OCI-LY7 (cell line): ENCODE measurements around the gene FSD2. TPM values are rescaled to one million over a fixed set of nuclear protein-coding genes. Genes with fewer than 3 reads are reported as not detected.
"Not testable (repeated sequence)": the region's sequence is repeated elsewhere in the genome, so short reads cannot be mapped to it uniquely, and the experiment has no call there.

ENCODE experiments used
- BruUV-seq: library from RNA; stranded (reverse); fragments of 400-500 nt; replicated peaks from 2 replicates; lab custom pipeline; 2021; lab: Mats Ljungman, UMichigan
- CTCF ChIA-PET: fragments of 300-600 bp; sonication (Branson Sonifier 250); formaldehyde crosslinking; loops from one replicate; lab custom pipeline; 2022; ENCODE audit warnings: antibody characterized with exemption; ENCODE audit not compliant: unreplicated experiment; lab: Charles Lee
- POLR2A ChIA-PET: fragments of 300-600 bp; sonication (Branson Sonifier 250); formaldehyde crosslinking; loops from one replicate; lab custom pipeline; 2022; ENCODE audit warnings: antibody characterized with exemption; lab: Charles Lee
- DNase-seq: peaks from one replicate; pipeline ENCODE4 v3.0.0-alpha.2; 2015; ENCODE audit warnings: low spot score
- H2AFZ ChIP-seq: fragments of 200-600 bp; sonication (generic), shearing (Covaris generic); 2 replicates; pipeline ENCODE4 v1.6.1; 2014; ENCODE audit warnings: mild to moderate bottlenecking, antibody characterized with exemption, low read length, moderate library complexity
- H3K27ac ChIP-seq: fragments of 200-600 bp; sonication (generic); 2 replicates; pipeline ENCODE4 v1.5.1; 2014; ENCODE audit warnings: mixed run types, low read depth, mild to moderate bottlenecking, moderate library complexity, low read length, inconsistent platforms; ENCODE audit not compliant: poor library complexity, severe bottlenecking
- H3K36me3 ChIP-seq: fragments of 200-600 bp; sonication (generic); 2 replicates; pipeline ENCODE4 v1.6.1; 2014; ENCODE audit warnings: mild to moderate bottlenecking, antibody characterized with exemption, low read length, moderate library complexity, mixed read lengths; ENCODE audit not compliant: insufficient read depth
- H3K4me1 ChIP-seq: fragments of 200-600 bp; sonication (generic); 2 replicates; pipeline ENCODE4 v1.5.1; 2014; ENCODE audit warnings: mild to moderate bottlenecking, low read length; ENCODE audit not compliant: insufficient read depth, poor library complexity, severe bottlenecking
- H3K4me2 ChIP-seq: fragments of 200-600 bp; sonication (generic); 2 replicates; pipeline ENCODE4 v1.6.1; 2014; ENCODE audit warnings: mild to moderate bottlenecking, low read length
- H3K4me3 ChIP-seq: fragments of 200-600 bp; sonication (generic); 2 replicates; pipeline ENCODE4 v1.5.1; 2014; ENCODE audit warnings: mild to moderate bottlenecking, low read depth, low read length; ENCODE audit not compliant: poor library complexity, severe bottlenecking
- H3K79me2 ChIP-seq: fragments of 200-600 bp; sonication (generic); 2 replicates; pipeline ENCODE4 v1.6.1; 2016; ENCODE audit warnings: low read depth, mild to moderate bottlenecking, low read length, moderate library complexity, mixed read lengths; ENCODE audit not compliant: insufficient read depth
- H3K9me2 ChIP-seq: fragments of 200-600 bp; sonication (generic); 2 replicates; pipeline ENCODE4 v1.6.1; 2016; ENCODE audit warnings: mild to moderate bottlenecking, low read length, mixed read lengths; ENCODE audit not compliant: insufficient read depth
- H3K9me3 ChIP-seq: fragments of 200-600 bp; sonication (generic); 2 replicates; pipeline ENCODE4 v1.6.1; 2014; ENCODE audit warnings: mild to moderate bottlenecking, mixed run types, low read length, mixed read lengths
- H4K20me1 ChIP-seq: fragments of 200-600 bp; sonication (generic); 2 replicates; pipeline ENCODE4 v1.6.1; 2014; ENCODE audit warnings: mild to moderate bottlenecking, antibody characterized with exemption, low read length, moderate library complexity, mixed read lengths; ENCODE audit not compliant: insufficient read depth
- CTCF ChIP-seq: fragments of 200-600 bp; sonication (generic); conservative IDR thresholded peaks from 2 replicates; pipeline ENCODE4 v1.5.1; 2014; ENCODE audit warnings: mild to moderate bottlenecking, antibody characterized with exemption, low read length, moderate library complexity, mixed read lengths
- EZH2phosphoT487 ChIP-seq: fragments of 200-600 bp; sonication (generic); IDR thresholded peaks from 2 replicates; pipeline ENCODE4 v1.6.1; 2018; ENCODE audit warnings: low read depth, borderline replicate concordance, mild to moderate bottlenecking, mixed run types, antibody characterized with exemption, low read length, moderate library complexity, mixed read lengths
- intact Hi-C: fragments of 100-400 bp; cut with micrococcal nuclease; formaldehyde crosslinking; loops from one replicate; pipeline ENCODE4 v1.10.0; 2022; ENCODE audit not compliant: unreplicated experiment
- total RNA-seq, 2 experiments: library from RNA; depleted of rRNA in 1 of 2; stranded (reverse); fragments of >200 nt in 1 of 2; shearing (Covaris generic) in 1 of 2; gene quantifications; 2 replicates each; pipeline ENCODE4 v1.2.3, GENCODE V29; 2014 to 2022

FSD2 gene
- total RNA-seq, 2 experiments from 2014 or later: 0.32 to 0.92 TPM

DNA sequence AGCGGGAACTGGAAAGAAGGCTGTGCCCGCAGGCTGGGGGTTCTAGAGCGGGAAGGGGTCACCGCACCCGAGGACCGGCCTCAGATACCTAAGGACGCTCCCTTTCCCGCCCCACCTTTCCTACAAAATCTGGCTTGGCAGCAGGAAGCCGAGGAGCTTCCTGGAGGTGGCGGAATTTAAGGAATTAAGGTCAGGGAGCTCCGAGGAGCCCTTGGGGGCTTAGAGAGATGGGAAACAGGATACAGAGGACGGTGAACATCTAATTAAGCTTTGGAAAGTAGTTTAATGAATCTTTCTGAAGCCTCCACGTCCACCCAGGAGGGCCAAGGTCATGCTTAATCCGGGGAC lies 95.7 kb downstream of the FSD2 start:
- Histone ChIP-seq H3K4me2 (peak overlapping the region; percentile 91; the same call in 1 of the 2 replicates), H3K4me1 (no peaks in the 10 kb centered on the region), H3K27ac (no peak overlapping the region), H4K20me1 (no peaks in the 10 kb centered on the region), H3K9me3 (no peaks in the 10 kb centered on the region), H3K4me3 (no peak overlapping the region), H3K36me3 (no peaks in the 10 kb centered on the region), H3K79me2 (no peaks in the 10 kb centered on the region), H2AFZ (no peak overlapping the region), H3K9me2 (no peaks in the 10 kb centered on the region)
- no peak for DNase-seq
- ChIA-PET CTCF (no interaction called here), POLR2A (no interaction called here)
- no TSS peak for BruUV-seq
- intact Hi-C loops: no loop called here
- TF ChIP-seq EZH2phosphoT487 (no peak), CTCF (no peak)

- Histone ChIP-seq H3K4me1 (no peaks in the 10 kb centered on the region), H2AFZ (0 out of 2 replicates have a peak within 1 kb of the TSS, but pooled peaks have one; percentile 51), H3K4me2 (peak within 1 kb of the TSS; percentile 91), H3K9me3 (no peaks in the 10 kb centered on the region), H3K4me3 (peak within 1 kb of the TSS; percentile 66), H3K36me3 (no peaks in the 10 kb centered on the region), H3K27ac (no peak within 1 kb of the TSS), H3K79me2 (no peaks in the 10 kb centered on the region), H3K9me2 (no peaks in the 10 kb centered on the region), H4K20me1 (no peaks in the 10 kb centered on the region)
- intact Hi-C loops: no loop called here
- DNase-seq: peak; percentile 68
- CTCF ChIA-PET: no interaction called here
- POLR2A ChIA-PET: interaction anchor here (0.7 kb wide), 1 partner anchor 16 kb away, joined by 3 read pairs; no protein-coding TSS in a partner anchor
- no TSS peak for BruUV-seq
- TF ChIP-seq EZH2phosphoT487 (no peak), CTCF (no peak)
Measured at GRCh38 chr15:82709421-82710207, 96.3 kb downstream of the FSD2 start, which contains the start of gene AP3B2. TSS of gene AP3B2 (minus strand) at chr15:82709875. CDS start at chr15:82709706, 169 bp downstream.

DNA sequence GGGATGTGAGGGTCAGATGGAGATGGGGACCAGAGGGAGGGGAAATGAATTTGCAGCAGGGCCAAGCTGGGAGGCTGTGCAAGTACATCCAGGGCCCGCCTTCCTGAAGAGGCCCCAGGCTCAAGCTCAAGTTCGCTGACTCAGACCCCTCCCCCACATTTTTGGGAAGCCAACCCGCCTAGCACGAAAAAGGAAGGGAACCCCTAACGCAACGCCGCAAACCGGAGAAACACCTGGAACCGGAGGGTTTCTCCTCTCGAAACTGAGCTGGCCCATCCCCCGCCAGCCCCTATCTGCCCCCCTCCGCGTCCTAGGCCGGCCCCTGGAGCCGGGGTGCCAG lies 96.8 kb downstream of the FSD2 start:
- intact Hi-C loops: no loop called here
- H3K36me3 ChIP-seq: no peaks in the 10 kb centered on the region
- H2AFZ ChIP-seq: no peak overlapping the region
- H3K79me2 ChIP-seq: no peaks in the 10 kb centered on the region
- H3K9me3 ChIP-seq: no peaks in the 10 kb centered on the region
- no peaks in the 10 kb centered on the region for H4K20me1 ChIP-seq
- H3K4me1 ChIP-seq: no peaks in the 10 kb centered on the region
- H3K27ac ChIP-seq: no peak overlapping the region
- DNase-seq: no peak
- ChIA-PET CTCF (no interaction called here), POLR2A (interaction anchor here (0.7 kb wide), 1 partner anchor 17 kb away, joined by 3 read pairs; no protein-coding TSS in a partner anchor)
- no peak for TF ChIP-seq EZH2phosphoT487
- no peak for TF ChIP-seq CTCF
- no peaks in the 10 kb centered on the region for H3K9me2 ChIP-seq
- BruUV-seq: no TSS peak
- H3K4me2 ChIP-seq: peak overlapping the region; percentile 91; the same call in 1 of the 2 replicates
- H3K4me3 ChIP-seq: peak overlapping the region; percentile 23

GRCh38 chr15:82705856-82706255 lies 100.0 kb downstream of the FSD2 start:
- H3K9me3 ChIP-seq, H3K27ac ChIP-seq, H3K79me2 ChIP-seq, CTCF ChIA-PET, H4K20me1 ChIP-seq, H3K9me2 ChIP-seq, H2AFZ ChIP-seq, POLR2A ChIA-PET, H3K4me3 ChIP-seq, H3K4me2 ChIP-seq, intact Hi-C loops, H3K4me1 ChIP-seq, BruUV-seq, H3K36me3 ChIP-seq, DNase-seq: not testable (repeated sequence)
